ENCODE measurements around the gene SLC8A1. TPM values are rescaled to one million over a fixed set of nuclear protein-coding genes. Genes with fewer than 3 reads are reported as not detected.

SLC8A1 gene
- polyA plus RNA-seq, 4 donors, result 67.4 to 72.0 (median 68.1) TPM

- DNase-seq (ENCODE audit: low read depth in 4 of 4, low spot score in 3 of 4), result no peak
Observed at GRCh38 chr2:40395169-40396073, 56.5 kb downstream of the SLC8A1 start.

- DNase-seq (ENCODE audit: low read depth in 4 of 4, low spot score in 3 of 4), result no peak
Observed at GRCh38 chr2:40394597-40394996, 57.3 kb downstream of the SLC8A1 start.

DNA sequence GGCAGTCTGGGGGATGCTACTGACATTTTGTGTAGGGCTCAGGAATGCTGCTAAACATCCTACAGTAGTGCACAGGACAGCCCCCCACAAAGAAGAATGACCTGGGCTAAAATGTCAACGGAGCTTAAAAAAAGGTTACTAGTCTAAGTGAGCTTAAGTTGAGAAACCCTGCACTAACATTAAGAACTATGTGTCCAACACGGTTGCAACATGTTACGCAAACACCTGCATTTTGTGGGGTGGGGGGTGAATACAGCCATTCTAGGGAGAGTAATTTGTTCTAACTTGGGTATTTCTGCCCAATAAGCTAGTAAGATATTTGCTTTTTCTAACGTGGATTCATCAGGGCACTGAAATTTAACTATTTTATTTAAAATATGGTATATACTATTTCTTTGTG lies 57.9 kb downstream of the SLC8A1 start:
- no peak for DNase-seq (ENCODE audit: low read depth in 4 of 4, low spot score in 3 of 4)

- DNase-seq (ENCODE audit: low read depth in 4 of 4, low spot score in 3 of 4), result no peak
Observed at GRCh38 chr2:40388161-40388560, 63.7 kb downstream of the SLC8A1 start.

- DNase-seq (ENCODE audit: low read depth in 4 of 4, low spot score in 3 of 4), result no peak
Observed at GRCh38 chr2:40386177-40386576, 65.7 kb downstream of the SLC8A1 start.

DNA sequence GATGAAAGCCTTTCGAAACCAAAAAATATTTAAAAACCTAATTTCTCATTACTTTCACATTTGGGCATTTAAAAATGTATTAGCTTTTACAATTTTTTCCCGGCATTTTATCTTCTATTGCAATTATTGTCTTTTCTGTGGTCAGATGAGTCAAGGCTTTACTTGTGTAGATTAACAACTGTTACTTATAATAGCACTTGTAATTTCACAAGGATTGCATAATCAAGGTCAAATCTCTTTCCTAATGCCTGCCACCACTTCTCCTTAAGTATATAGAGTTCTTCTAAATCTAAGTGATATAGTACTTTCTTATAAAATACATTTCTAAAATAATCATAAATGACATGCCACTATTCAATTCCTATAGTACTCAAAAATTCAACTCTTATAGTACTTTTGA lies 67.2 kb downstream of the SLC8A1 start:
- DNase-seq (ENCODE audit: low read depth in 4 of 4, low spot score in 3 of 4), result no peak

DNA sequence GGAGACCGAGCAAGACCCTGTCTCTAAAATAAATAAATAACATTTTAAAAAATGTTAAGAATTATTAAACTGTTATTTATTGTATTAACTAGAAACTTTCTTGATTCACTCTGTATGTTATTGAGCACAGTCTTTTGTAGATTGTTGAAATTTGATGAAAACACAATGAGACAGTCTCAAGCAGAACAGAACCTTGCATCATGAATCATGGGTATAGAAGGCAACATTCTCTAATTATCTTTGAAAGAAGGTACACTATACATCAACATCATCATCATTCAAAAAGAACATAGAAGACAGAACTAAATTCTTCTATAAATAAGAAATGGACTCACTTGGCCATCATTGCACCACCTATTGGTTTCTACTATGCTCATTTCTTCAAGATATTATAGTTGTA lies 67.7 kb downstream of the SLC8A1 start:
- DNase-seq (ENCODE audit: low read depth in 4 of 4, low spot score in 3 of 4), result no peak

- DNase-seq (ENCODE audit: low read depth in 4 of 4, low spot score in 3 of 4), result no peak
Observed at GRCh38 chr2:40380721-40381120, 71.2 kb downstream of the SLC8A1 start.

DNA sequence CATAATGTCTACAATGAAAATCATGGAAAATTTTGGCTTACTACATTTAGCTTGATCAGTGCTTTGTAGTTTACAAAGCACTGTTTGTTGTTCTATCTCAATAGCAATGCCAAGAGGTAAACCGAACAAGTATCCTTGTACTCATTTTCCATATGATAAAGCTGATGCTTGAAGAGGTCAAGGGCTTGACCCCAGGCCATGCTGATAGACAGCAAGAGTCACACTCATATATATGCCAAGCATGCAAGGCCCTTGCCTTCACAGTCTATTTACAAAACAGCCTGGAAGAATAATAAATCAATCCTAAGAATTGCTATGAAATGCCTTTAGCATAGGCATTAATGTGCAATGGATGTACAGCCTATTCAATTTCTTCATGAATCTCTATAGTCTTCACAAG lies 71.8 kb downstream of the SLC8A1 start:
- DNase-seq (ENCODE audit: low read depth in 4 of 4, low spot score in 3 of 4), result no peak

DNA sequence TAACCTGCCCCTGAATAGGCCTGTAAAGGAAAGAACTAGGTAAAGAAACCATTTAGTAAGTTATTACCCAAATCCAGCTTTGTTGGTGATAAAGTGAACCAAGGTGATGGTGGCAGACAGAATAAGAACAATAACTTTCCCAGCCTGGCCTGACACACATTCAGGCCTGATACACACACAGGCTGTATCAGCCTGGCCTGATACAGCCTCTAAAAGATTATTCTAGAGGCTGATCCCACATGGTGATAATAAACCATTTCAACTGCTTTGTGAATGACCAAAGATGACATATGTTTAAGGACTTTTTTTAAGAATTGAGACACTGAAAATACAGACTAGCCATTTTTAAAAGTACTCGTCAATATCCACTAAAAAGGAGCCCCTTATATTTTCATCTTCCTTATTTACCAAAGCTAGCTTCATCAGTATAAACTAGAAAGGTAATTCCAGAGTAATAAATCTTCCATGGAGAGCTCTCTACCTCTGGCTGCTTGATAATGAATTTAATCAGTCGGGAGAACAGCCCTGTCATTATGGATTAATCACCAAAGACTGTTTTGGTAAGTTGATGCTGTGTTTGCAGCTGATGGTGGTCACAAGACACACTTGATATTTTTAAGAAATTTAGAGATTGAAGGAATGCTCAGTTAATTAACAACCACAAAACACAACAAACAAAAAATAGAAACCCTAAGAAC lies 77.2 kb downstream of the SLC8A1 start:
- DNase-seq (ENCODE audit: low read depth in 4 of 4, low spot score in 3 of 4), result no peak

GRCh38 chr2:40373111-40373510 lies 78.8 kb downstream of the SLC8A1 start:
- DNase-seq (ENCODE audit: low read depth in 4 of 4, low spot score in 3 of 4), result no peak

DNA sequence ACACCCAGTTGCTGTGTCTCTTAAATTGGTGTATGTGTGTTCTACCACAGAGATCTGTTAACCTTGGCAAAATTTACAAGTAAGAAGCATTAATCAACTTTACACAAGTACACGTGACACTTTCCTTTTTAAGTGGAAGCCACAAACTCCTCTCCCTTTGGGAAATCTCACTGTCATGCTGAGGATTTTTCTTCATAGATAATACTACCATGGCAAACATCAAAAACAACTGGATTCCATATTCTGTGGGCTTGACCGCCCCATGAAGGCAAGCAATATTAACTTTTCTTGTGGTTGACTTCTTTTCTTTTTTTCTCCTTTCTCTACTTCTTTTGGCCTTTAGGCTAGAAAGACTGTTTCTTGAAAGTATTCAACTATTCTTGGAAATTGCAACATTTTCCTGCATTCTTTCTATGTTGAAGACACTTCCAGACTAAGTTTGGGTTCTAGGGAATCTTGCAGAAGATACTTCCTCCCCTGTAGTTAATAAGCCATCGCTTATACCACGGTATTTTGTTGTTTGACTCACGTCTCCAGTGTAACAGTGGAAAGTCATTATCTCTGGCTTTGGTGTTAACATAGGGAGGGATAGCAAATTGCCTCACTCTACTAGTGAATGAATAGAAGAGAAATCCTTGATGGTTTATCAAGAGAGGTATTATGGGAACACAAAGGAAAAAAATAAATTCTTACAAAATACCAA lies 79.5 kb downstream of the SLC8A1 start:
- no peak for DNase-seq (ENCODE audit: low read depth in 4 of 4, low spot score in 3 of 4)

DNA sequence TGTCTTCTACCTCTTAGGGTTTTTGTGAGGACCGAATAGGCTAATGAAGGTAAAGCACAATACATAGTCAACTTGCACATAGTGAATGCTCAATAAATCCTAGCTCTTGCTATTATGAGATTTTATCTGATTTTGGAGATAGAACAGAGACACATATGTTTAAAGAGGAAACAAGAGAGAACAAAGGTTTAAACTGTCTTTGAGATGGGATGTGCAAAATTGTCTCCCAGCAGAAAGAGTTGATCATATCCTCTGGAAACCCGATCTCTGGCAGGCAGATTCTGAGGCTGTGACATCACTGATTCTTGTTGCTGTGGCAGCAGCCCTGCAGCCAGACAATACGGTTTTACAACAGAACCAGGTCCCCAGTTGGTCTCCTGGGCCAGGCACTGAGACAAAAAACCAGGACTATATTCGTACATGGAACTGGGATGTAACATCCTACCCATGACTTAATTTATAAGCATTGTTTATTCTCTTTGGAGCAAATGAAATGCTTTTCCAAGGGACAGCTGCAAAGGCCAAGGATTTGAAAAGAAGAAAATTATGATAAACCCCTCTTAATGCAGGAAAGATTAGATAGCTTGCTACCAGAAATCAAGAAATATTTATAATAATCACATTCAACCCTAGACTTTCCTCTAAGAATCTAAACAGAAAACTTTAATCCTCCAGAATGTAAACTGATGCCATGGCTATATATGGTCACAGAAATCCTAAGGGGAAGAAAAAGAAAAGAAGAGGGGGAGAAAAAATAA lies 80.2 kb downstream of the SLC8A1 start:
- no peak for DNase-seq (ENCODE audit: low read depth in 4 of 4, low spot score in 3 of 4)

GRCh38 chr2:40370007-40370395 lies 81.9 kb downstream of the SLC8A1 start:
- no peak for DNase-seq (ENCODE audit: low read depth in 4 of 4, low spot score in 3 of 4)

GRCh38 chr2:40369267-40370006 lies 82.5 kb downstream of the SLC8A1 start:
- DNase-seq (ENCODE audit: low read depth in 4 of 4, low spot score in 3 of 4), result no peak

DNA sequence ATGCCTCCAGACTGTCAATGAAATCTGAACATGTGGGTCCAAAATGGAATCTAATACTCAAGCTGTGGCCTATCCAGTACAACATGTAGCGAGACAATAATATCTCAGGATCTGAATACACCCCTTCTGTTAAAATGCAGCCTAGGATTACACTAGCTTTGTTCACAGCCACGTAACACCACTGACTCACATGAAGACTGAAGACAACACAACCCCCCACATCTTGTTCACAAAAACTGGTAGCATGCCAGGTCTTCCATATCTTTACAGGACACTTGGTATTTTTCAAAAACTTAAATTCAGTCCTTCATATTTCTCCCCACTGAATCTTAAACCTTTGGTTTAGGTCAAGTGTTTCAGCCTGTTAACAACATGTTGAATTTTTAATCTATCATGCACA lies 84.2 kb downstream of the SLC8A1 start:
- no peak for DNase-seq (ENCODE audit: low read depth in 4 of 4, low spot score in 3 of 4)

DNA sequence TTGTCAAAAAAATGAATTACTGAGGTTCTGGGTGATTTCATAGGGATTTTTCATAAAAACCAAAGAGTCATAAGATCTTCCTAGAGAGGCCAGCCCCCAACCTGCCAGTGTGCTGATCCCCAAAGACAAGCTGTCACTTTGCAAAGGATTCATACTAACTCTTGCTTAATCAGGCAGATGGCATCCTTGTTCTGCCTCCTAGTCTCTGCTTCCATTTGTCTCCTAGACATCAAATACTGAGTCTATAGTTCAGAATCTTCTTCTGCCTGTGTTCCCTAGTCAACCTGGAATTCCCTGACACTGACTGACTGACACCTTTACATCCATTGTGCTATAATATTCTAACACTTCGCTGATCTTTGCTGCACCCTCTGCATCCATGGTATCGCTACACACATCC lies 84.9 kb downstream of the SLC8A1 start:
- no peak for DNase-seq (ENCODE audit: low read depth in 4 of 4, low spot score in 3 of 4)

- no peak for DNase-seq (ENCODE audit: low read depth in 4 of 4, low spot score in 3 of 4)
Observed at GRCh38 chr2:40364151-40364874, 87.6 kb downstream of the SLC8A1 start.

GRCh38 chr2:40363631-40364030 lies 88.3 kb downstream of the SLC8A1 start:
- DNase-seq (ENCODE audit: low read depth in 4 of 4, low spot score in 3 of 4), result no peak
